Duodenal mucosa (tissue), 2 donors: ENCODE measurements around the gene MGAT4B.
"Not testable (repeated sequence)": the region's sequence is repeated elsewhere in the genome, so short reads cannot be mapped to it uniquely, and the experiment has no call there.

Experiments
- H3K27ac ChIP-seq: one replicate; pipeline ENCODE4 v1.7.0; 2013; ENCODE audit warnings: low read depth, low read length
- H3K27me3 ChIP-seq, 2 donors: one replicate each; pipeline ENCODE4 v1.7.0; 2013; ENCODE audit warnings: low read length in 2 of 2, control low read depth in 1 of 2; ENCODE audit not compliant: insufficient read depth in 2 of 2, control insufficient read depth in 1 of 2
- H3K36me3 ChIP-seq, 2 donors: one replicate each; pipeline ENCODE4 v1.7.0; 2013; ENCODE audit warnings: low read length in 2 of 2, control low read depth in 1 of 2; ENCODE audit not compliant: insufficient read depth in 2 of 2, control insufficient read depth in 1 of 2
- H3K4me1 ChIP-seq, 2 donors: one replicate each; pipeline ENCODE4 v1.7.0; 2013; ENCODE audit warnings: low read length in 2 of 2, control low read depth in 1 of 2; ENCODE audit not compliant: insufficient read depth in 2 of 2, control insufficient read depth in 1 of 2
- H3K4me3 ChIP-seq, 2 donors: one replicate each; pipeline ENCODE4 v1.7.0; 2013; ENCODE audit warnings: low read length in 2 of 2, low read depth in 1 of 2
- H3K9ac ChIP-seq, 2 donors: one replicate each; pipeline ENCODE4 v1.7.0; 2013; ENCODE audit warnings: low read length in 2 of 2, low read depth in 1 of 2
- H3K9me3 ChIP-seq, 2 donors: one replicate each; pipeline ENCODE4 v1.7.0; 2013; ENCODE audit warnings: low read length in 2 of 2, control low read depth in 1 of 2; ENCODE audit not compliant: control insufficient read depth in 1 of 2

The MGAT4B gene

DNA sequence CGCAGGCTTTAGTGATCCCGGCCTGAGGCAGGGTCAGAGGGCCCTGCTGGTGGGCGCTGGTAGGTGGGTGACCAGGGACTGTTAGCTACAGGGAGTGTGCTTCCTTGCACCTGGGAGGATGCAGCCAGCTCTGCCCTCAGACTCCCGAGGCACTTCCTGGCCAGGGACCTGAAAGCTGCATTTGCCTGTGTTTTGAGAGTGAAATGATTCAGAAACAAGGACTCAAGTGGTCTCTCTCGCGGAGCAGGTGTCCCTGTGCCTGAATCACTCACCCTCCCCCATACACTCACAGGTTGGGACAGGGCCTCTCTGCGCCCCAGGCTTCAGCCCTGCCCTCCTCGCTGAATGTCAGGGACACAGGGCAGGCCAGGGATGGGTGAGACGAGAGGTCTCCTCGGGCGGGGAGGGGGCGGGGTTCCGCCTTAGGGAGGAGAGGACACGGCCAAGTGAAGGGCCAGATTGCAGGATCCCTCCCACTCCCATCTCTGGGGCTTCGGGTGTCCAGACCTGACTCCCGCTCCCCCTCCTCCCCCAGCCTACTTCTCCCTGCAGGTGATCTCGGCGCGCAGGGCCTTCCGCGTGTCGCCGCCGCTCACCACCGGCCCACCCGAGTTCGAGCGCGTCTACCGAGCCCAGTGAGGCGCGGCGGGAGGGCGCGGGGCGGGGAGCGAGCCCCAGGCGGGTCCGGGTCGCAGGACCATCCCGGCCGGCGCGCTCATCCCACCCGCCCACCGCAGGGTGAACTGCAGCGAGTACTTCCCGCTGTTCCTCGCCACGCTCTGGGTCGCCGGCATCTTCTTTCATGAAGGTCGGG, 11.4 kb downstream of the MGAT4B start:
- H3K4me1 ChIP-seq, result peaks cover 32 to 37% of the 10 kb centered on the region in 2 donors

GRCh38 chr5:179794575-179794974, 12.1 kb downstream of the MGAT4B start:
- Histone ChIP-seq H3K4me1 (peaks cover 32 to 37% of the 10 kb centered on the region in 2 donors), H3K9ac (peak overlapping the region; percentile 46 to 70), H3K27me3 (no peaks in the 10 kb centered on the region), H3K9me3 (no peaks in the 10 kb centered on the region), H3K4me3 (peak overlapping the region; percentile 68 to 76), H3K36me3 (peaks cover 18 to 31% of the 10 kb centered on the region in 2 donors), H3K27ac (no peak overlapping the region)

More for the DNA sequence above, 11.4 kb downstream of the MGAT4B start:
- H3K9me3 ChIP-seq, result no peaks in the 10 kb centered on the region
- peak overlapping the region; percentile 62 for H3K27ac ChIP-seq
- peak overlapping the region; percentile 46 to 70 for H3K9ac ChIP-seq
- H3K36me3 ChIP-seq, result peaks cover 20 to 37% of the 10 kb centered on the region in 2 donors
- peak overlapping the region; percentile 68 to 76 for H3K4me3 ChIP-seq
- no peaks in the 10 kb centered on the region for H3K27me3 ChIP-seq

- H3K36me3 ChIP-seq, result peaks cover 14 to 27% of the 10 kb centered on the region in 2 donors
- H3K4me1 ChIP-seq, result peaks cover 32 to 37% of the 10 kb centered on the region in 2 donors
- H3K27me3 ChIP-seq, result no peaks in the 10 kb centered on the region
- H3K9ac ChIP-seq, result peak overlapping the region in 1 of 2 donors; percentile 9
- H3K27ac ChIP-seq, result no peak overlapping the region
- H3K4me3 ChIP-seq, result peak overlapping the region in 1 of 2 donors; percentile 22
- no peaks in the 10 kb centered on the region for H3K9me3 ChIP-seq
Observed at GRCh38 chr5:179794171-179794570, 12.5 kb downstream of the MGAT4B start.

GRCh38 chr5:179793468-179794139, 13.1 kb downstream of the MGAT4B start, which contains the start of gene LTC4S:
Gene LTC4S, plus strand, starts transcription at chr5:179793986. Its CDS starts 95 bp downstream, at chr5:179794081.
- Histone ChIP-seq H3K9ac (peak within 1 kb of the TSS; percentile 46 to 70), H3K27me3 (no peaks in the 10 kb centered on the region), H3K27ac (peak within 1 kb of the TSS; percentile 10), H3K4me1 (peaks cover 32 to 37% of the 10 kb centered on the region in 2 donors), H3K4me3 (peak within 1 kb of the TSS; percentile 68 to 76), H3K9me3 (no peaks in the 10 kb centered on the region), H3K36me3 (peaks cover 8 to 21% of the 10 kb centered on the region in 2 donors)

GRCh38 chr5:179792612-179793467, 13.8 kb downstream of the MGAT4B start:
- peaks cover 32 to 37% of the 10 kb centered on the region in 2 donors for H3K4me1 ChIP-seq
- H3K4me3 ChIP-seq, result no peak overlapping the region
- H3K36me3 ChIP-seq, result peaks cover under 1 to 13% of the 10 kb centered on the region in 2 donors
- no peak overlapping the region for H3K9ac ChIP-seq
- H3K27me3 ChIP-seq, result no peaks in the 10 kb centered on the region
- no peaks in the 10 kb centered on the region for H3K9me3 ChIP-seq
- H3K27ac ChIP-seq, result peak overlapping the region; percentile 10

DNA sequence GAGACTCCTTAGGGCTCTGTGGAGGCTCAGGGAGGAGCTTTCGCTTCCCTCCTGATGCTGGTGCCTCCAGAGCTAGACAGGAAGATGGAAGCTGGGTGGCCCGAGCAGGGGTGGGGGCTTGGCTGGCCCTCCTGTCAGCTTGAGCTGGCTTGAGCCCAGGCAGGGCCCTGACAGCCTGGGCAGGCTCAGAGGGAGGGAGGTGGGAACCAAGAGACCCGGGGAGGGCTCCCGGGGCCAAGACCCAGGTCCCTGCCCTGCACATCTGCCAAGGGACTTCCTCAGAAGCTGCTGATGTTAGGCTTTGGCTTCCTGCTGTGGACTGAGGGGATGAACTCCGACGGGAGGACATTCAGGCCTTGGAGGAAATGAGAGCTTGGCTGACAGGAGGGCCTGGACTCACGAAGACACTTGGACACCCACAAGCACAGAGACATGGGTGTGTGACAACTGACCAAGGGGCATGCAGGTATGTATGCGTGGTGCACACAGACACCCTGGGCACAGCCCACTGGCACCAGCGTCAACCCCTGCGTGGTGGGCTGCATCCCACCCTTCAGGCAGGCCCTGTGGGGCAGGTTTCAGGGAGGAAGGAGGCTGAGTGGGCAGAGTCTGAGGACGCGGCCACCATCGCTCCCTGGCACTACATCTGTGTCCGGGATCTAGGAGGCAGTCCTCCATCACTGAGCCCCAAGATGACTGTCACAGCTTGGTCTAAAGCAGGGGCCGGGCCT, 14.6 kb downstream of the MGAT4B start:
- Histone ChIP-seq H3K4me3 (no peak overlapping the region), H3K4me1 (peaks cover 31 to 33% of the 10 kb centered on the region in 2 donors), H3K36me3 (peaks cover 0 to 5% of the 10 kb centered on the region in 2 donors), H3K9ac (no peak overlapping the region), H3K9me3 (no peaks in the 10 kb centered on the region), H3K27me3 (no peaks in the 10 kb centered on the region), H3K27ac (no peak overlapping the region)

DNA sequence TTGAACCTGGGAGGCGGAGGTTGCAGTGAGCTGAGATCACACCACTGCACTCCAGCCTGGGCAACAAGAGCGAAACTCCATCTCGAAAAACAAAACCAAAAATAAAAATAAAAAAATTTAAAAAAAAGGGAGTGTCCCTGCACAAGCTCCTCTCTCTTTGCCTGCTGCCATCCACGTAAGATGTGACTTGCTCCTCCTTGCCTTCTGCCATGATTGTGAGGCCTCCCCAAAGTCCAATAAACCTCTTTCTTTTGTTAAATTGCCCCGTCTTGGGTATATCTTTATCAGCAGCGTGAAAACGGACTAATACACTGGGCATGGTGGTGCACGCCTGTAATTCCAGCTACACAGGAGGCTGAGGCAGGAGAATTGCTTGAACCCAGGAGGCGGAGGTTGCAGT, 17.4 kb downstream of the MGAT4B start:
- H3K4me3 ChIP-seq, H3K36me3 ChIP-seq, H3K9me3 ChIP-seq, H3K27me3 ChIP-seq, H3K27ac ChIP-seq, H3K9ac ChIP-seq: not testable (repeated sequence)
- H3K4me1 ChIP-seq, result peaks cover 14 to 15% of the 10 kb centered on the region in 2 donors

DNA sequence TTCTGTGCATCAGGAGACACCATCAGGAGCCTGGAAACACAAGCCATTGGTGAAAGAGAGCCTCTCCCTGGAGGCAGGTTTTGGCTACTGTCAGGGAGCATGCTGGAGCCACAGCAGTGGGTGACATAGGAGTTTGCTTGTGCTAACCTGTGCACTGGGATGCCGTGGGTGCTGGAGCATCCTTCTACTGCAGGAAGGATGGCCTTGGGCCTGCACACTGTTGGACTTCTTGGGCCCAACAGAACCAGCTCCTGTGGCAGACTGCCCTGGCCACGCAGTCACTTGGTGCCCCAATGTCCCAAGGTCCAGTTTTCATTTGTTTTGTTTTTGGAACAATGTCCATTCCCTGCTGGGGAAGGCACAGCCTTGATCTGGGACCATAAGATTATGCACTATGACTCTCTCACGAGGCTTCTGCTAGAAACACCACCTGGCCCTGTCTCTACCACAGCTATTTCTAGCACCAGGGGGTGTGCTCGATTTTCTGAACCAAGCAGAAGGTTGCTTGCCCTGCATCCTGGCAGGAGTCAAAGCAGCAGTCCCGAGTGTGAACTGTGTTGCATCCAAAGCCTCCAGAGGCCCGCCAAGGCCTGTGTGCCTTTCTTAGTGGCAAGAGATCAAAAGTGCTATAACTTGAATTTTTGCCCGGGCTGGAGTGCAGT, 18.3 kb downstream of the MGAT4B start:
- no peaks in the 10 kb centered on the region for H3K36me3 ChIP-seq
- H3K4me1 ChIP-seq, result peaks cover 5 to 6% of the 10 kb centered on the region in 2 donors

GRCh38 chr5:179786861-179787260, 19.8 kb downstream of the MGAT4B start:
- no peaks in the 10 kb centered on the region for H3K36me3 ChIP-seq
- no peak overlapping the region for H3K27ac ChIP-seq
- no peak overlapping the region for H3K9ac ChIP-seq
- no peaks in the 10 kb centered on the region for H3K9me3 ChIP-seq
- no peaks in the 10 kb centered on the region for H3K27me3 ChIP-seq
- no peak overlapping the region for H3K4me3 ChIP-seq
- no peaks in the 10 kb centered on the region for H3K4me1 ChIP-seq

More for the DNA sequence above, 18.3 kb downstream of the MGAT4B start:
- no peaks in the 10 kb centered on the region for H3K27me3 ChIP-seq
- H3K9ac ChIP-seq, result no peak overlapping the region
- H3K27ac ChIP-seq, result no peak overlapping the region
- H3K9me3 ChIP-seq, result no peaks in the 10 kb centered on the region
- no peak overlapping the region for H3K4me3 ChIP-seq
